Measurements from ENCODE around the gene FOXP4. TPM values are rescaled to one million over a fixed set of nuclear protein-coding genes. Genes with fewer than 3 reads are reported as not detected.

The FOXP4 gene
- 1.3 and 3.3 TPM in 2 replicates for total RNA-seq

GRCh38 chr6:41545703-41546474 is at the start of gene FOXP4:
TSS of gene FOXP4 (plus strand) at chr6:41546381. CDS start at chr6:41565761, 19,380 bp downstream.

GRCh38 chr6:41638002-41638934 is 92.1 kb downstream of the FOXP4 start, which contains the start of gene MDFI:
TSS of gene MDFI (plus strand) at chr6:41638468. CDS start at chr6:41638750, 282 bp downstream.

Other genes starting within 250 kb of the FOXP4 start
- not detected in 2 replicates for gene NCR2, start 210.8 kb upstream of the FOXP4 start, total RNA-seq
- 0.17 TPM in 1 of 2 replicates, not detected in the other for gene MDFI, start 92.1 kb downstream of the FOXP4 start, total RNA-seq
- 2.6 and 7.8 TPM in 2 replicates for gene TFEB, start 189.2 kb downstream of the FOXP4 start, total RNA-seq
- not detected in 2 replicates for gene PGC, start 201.0 kb downstream of the FOXP4 start, total RNA-seq
- gene FRS3, start 233.5 kb downstream of the FOXP4 start, total RNA-seq, result 1.7 and 2.8 TPM in 2 replicates
- gene PRICKLE4, start 234.4 kb downstream of the FOXP4 start, total RNA-seq, result 0.83 TPM in 1 of 2 replicates, not detected in the other
- 51.8 and 89.4 TPM in 2 replicates for gene TOMM6, start 241.3 kb downstream of the FOXP4 start, total RNA-seq

Measured in smooth muscle cell of trachea (primary cell).